H1 (cell line): ENCODE measurements around the gene TMEM138. TPM values are rescaled to one million over a fixed set of nuclear protein-coding genes. Genes with fewer than 3 reads are reported as not detected.

Source experiments
- CTCF ChIA-PET: fragments of 300-600 bp; sonication (Branson Sonifier 250); formaldehyde crosslinking; loops from one replicate; lab custom pipeline; 2021; ENCODE audit not compliant: partially characterized antibody; lab: Charles Lee
- POLR2A ChIA-PET: fragments of 300-600 bp; sonication (Branson Sonifier 250); formaldehyde crosslinking; loops from one replicate; lab custom pipeline; 2021; ENCODE audit warnings: inconsistent platforms; ENCODE audit not compliant: partially characterized antibody; lab: Charles Lee
- DNase-seq, 2 experiments: peaks; one replicate each; pipeline versions ENCODE4 v3.0.0 to v3.0.0-alpha.2; 2010 to 2022; ENCODE audit warnings: low spot score in 2 of 2, low read depth in 1 of 2, mixed read lengths in 1 of 2
- FAIRE-seq: peaks from 2 replicates; lab custom pipeline; 2011; peaks lifted over from hg19 to GRCh38; lab: Jason Lieb, UNC
- H2AFZ ChIP-seq: 2 replicates; pipeline ENCODE4 v1.8.1; 2012; ENCODE audit warnings: low read length, inconsistent platforms
- H2AK5ac ChIP-seq: 2 replicates; pipeline ENCODE4 v1.6.1; 2013; ENCODE audit warnings: low read depth, low read length
- H2BK120ac ChIP-seq: replicated peaks from 2 replicates; pipeline ENCODE3; 2013; ENCODE audit warnings: low read depth, low read length, inconsistent platforms
- H2BK12ac ChIP-seq: 2 replicates; pipeline ENCODE4 v1.6.1; 2013; ENCODE audit warnings: low read depth, low read length
- H2BK15ac ChIP-seq: 2 replicates; pipeline ENCODE4 v1.6.1; 2013; ENCODE audit warnings: low read length
- H2BK20ac ChIP-seq: 2 replicates; pipeline ENCODE4 v1.6.1; 2013; ENCODE audit warnings: low read length
- H2BK5ac ChIP-seq: 2 replicates; pipeline ENCODE4 v1.6.1; 2013; ENCODE audit warnings: low read depth, low read length
- H3K14ac ChIP-seq: 2 replicates; pipeline ENCODE4 v1.6.1; 2013; ENCODE audit warnings: inconsistent platforms; ENCODE audit not compliant: insufficient read length
- H3K18ac ChIP-seq: 2 replicates; pipeline ENCODE4 v1.6.1; 2013; ENCODE audit warnings: low read length; ENCODE audit errors: extremely low read depth
- H3K23ac ChIP-seq: 2 replicates; pipeline ENCODE4 v1.6.1; 2013; ENCODE audit warnings: inconsistent platforms; ENCODE audit not compliant: insufficient read length
- H3K23me2 ChIP-seq: 2 replicates; pipeline ENCODE4 v1.6.1; 2013; ENCODE audit warnings: low read depth, low read length
- H3K27ac ChIP-seq: 2 replicates; pipeline ENCODE4 v1.6.1; 2011; ENCODE audit warnings: low read depth, low read length, inconsistent platforms
- H3K27me3 ChIP-seq, 4 experiments: replicated peaks in 1 of 4; 1 replicate in 1 of 4; 2 replicates in 3 of 4; pipeline versions ENCODE4 v1.6.1 to v1.8.1; 2011 to 2013; ENCODE audit warnings: low read length in 3 of 4, mild to moderate bottlenecking in 3 of 4, inconsistent platforms in 2 of 4, mixed read lengths in 2 of 4, moderate library complexity in 1 of 4; ENCODE audit not compliant: control insufficient read depth in 3 of 4, insufficient read depth in 3 of 4; ENCODE audit errors: extremely low read depth in 1 of 4
- H3K36me3 ChIP-seq, 4 experiments: 2 replicates each; pipeline versions ENCODE4 v1.6.1 to v1.8.1; 2011 to 2013; ENCODE audit warnings: mild to moderate bottlenecking in 4 of 4, low read length in 3 of 4, moderate library complexity in 2 of 4, control low read depth in 1 of 4, inconsistent platforms in 1 of 4; ENCODE audit not compliant: insufficient read depth in 4 of 4, control insufficient read depth in 2 of 4
- H3K4ac ChIP-seq: replicated peaks from 2 replicates; pipeline ENCODE3; 2013; ENCODE audit warnings: low read length, low read depth, mixed read lengths, inconsistent platforms; ENCODE audit not compliant: insufficient read length
- H3K4me1 ChIP-seq, 4 experiments: replicated peaks in 1 of 4; 1 replicate in 1 of 4; 2 replicates in 3 of 4; pipeline versions ENCODE4 v1.6.1 to v1.8.1; 2011 to 2013; ENCODE audit warnings: low read length in 3 of 4, inconsistent platforms in 2 of 4, mixed read lengths in 1 of 4; ENCODE audit not compliant: insufficient read depth in 4 of 4, control insufficient read depth in 3 of 4
- H3K4me2 ChIP-seq, 2 experiments: 2 replicates each; pipeline versions ENCODE4 v1.6.1 to v1.8.1; 2011 to 2013; ENCODE audit warnings: low read depth in 2 of 2, low read length in 2 of 2, control low read depth in 1 of 2, inconsistent platforms in 1 of 2, mild to moderate bottlenecking in 1 of 2; ENCODE audit not compliant: insufficient read depth in 1 of 2
- H3K4me3 ChIP-seq, 4 experiments: fragments of 200-600, 300-600 bp in 1 of 4; sonication (generic), shearing (Covaris generic), sonication (Bioruptor Twin) in 1 of 4; 2 replicates each; pipeline versions ENCODE4 v1.5.1 to v1.8.1; 2011 to 2016; ENCODE audit warnings: low read length in 4 of 4, low read depth in 3 of 4, control low read depth in 2 of 4, inconsistent platforms in 2 of 4, mild to moderate bottlenecking in 2 of 4, mixed read lengths in 1 of 4, moderate library complexity in 1 of 4; ENCODE audit not compliant: insufficient read depth in 2 of 4; ENCODE audit errors: extremely low read depth in 1 of 4
- H3K56ac ChIP-seq: replicated peaks from 2 replicates; pipeline ENCODE3; 2013; ENCODE audit warnings: low read depth, mild to moderate bottlenecking, mixed read lengths, low read length, inconsistent platforms; ENCODE audit not compliant: insufficient read length
- H3K79me1 ChIP-seq: 2 replicates; pipeline ENCODE4 v1.6.1; 2013; ENCODE audit warnings: low read depth, low read length, control low read depth
- H3K79me2 ChIP-seq, 2 experiments: 2 replicates each; pipeline versions ENCODE4 v1.6.1 to v1.8.1; 2012 to 2013; ENCODE audit warnings: low read length in 2 of 2, mild to moderate bottlenecking in 2 of 2, inconsistent platforms in 1 of 2; ENCODE audit not compliant: insufficient read depth in 2 of 2, control insufficient read depth in 1 of 2
- H3K9ac ChIP-seq, 4 experiments: replicated peaks in 1 of 4; 1 replicate in 1 of 4; 2 replicates in 3 of 4; pipeline versions ENCODE4 v1.6.1 to v1.8.1; 2011 to 2013; ENCODE audit warnings: low read depth in 3 of 4, low read length in 3 of 4, control low read depth in 2 of 4, mild to moderate bottlenecking in 2 of 4, moderate library complexity in 2 of 4, inconsistent platforms in 1 of 4; ENCODE audit errors: extremely low read depth in 1 of 4
- H3K9me3 ChIP-seq, 2 experiments: 2 replicates each; pipeline versions ENCODE4 v1.6.1 to v1.8.1; 2012 to 2013; ENCODE audit warnings: mild to moderate bottlenecking in 2 of 2, moderate library complexity in 2 of 2, control low read depth in 1 of 2, inconsistent platforms in 1 of 2, low read depth in 1 of 2, low read length in 1 of 2, mixed read lengths in 1 of 2; ENCODE audit not compliant: insufficient read depth in 2 of 2
- H4K20me1 ChIP-seq, 2 experiments: replicated peaks in 1 of 2; 2 replicates each; pipeline versions ENCODE3 to v1.8.1; 2011 to 2013; ENCODE audit warnings: inconsistent platforms in 2 of 2, low read length in 2 of 2, mild to moderate bottlenecking in 1 of 2; ENCODE audit not compliant: insufficient read depth in 2 of 2, control insufficient read depth in 1 of 2
- H4K5ac ChIP-seq: 2 replicates; pipeline ENCODE4 v1.6.1; 2013; ENCODE audit warnings: low read length, low read depth, mixed read lengths, inconsistent platforms; ENCODE audit not compliant: insufficient read length
- H4K8ac ChIP-seq: 2 replicates; pipeline ENCODE4 v1.8.0; 2013; ENCODE audit warnings: mild to moderate bottlenecking, moderate library complexity, low read length, inconsistent platforms; ENCODE audit not compliant: insufficient read depth; ENCODE audit errors: extremely low read depth
- H4K91ac ChIP-seq: replicated peaks from 2 replicates; pipeline ENCODE3; 2013; ENCODE audit warnings: low read length, mixed read lengths, inconsistent platforms; ENCODE audit not compliant: insufficient read length
- ATF3 ChIP-seq: IDR thresholded peaks from 2 replicates; pipeline ENCODE4 v1.6.1; 2011; ENCODE audit warnings: low read depth, mild to moderate bottlenecking, low read length; ENCODE audit not compliant: insufficient read depth
- BACH1 ChIP-seq: IDR thresholded peaks from 2 replicates; pipeline ENCODE4 v1.6.1; 2012; ENCODE audit warnings: low read length, improper control_type of control experiment
- FOSL1 ChIP-seq: IDR thresholded peaks from 2 replicates; pipeline ENCODE4 v1.6.1; 2011; ENCODE audit warnings: mild to moderate bottlenecking, low read depth, low read length, moderate library complexity; ENCODE audit not compliant: insufficient read depth
- HDAC6 ChIP-seq: IDR thresholded peaks from one replicate; pipeline ENCODE4 v1.7.1; 2012; ENCODE audit warnings: low read depth, mild to moderate bottlenecking, inconsistent platforms, low read length, moderate library complexity
- KDM4A ChIP-seq: IDR thresholded peaks from one replicate; pipeline ENCODE4 v1.7.1; 2012; ENCODE audit warnings: low read depth, mild to moderate bottlenecking, moderate library complexity, low read length, inconsistent platforms; ENCODE audit not compliant: severe bottlenecking
- MAFK ChIP-seq: IDR thresholded peaks from 2 replicates; pipeline ENCODE4 v1.6.1; 2012; ENCODE audit warnings: low read depth, mild to moderate bottlenecking, improper control_type of control experiment, low read length
- MAX ChIP-seq: IDR thresholded peaks from 2 replicates; pipeline ENCODE4 v1.6.1; 2012; ENCODE audit warnings: inconsistent platforms
- NANOG ChIP-seq: IDR thresholded peaks from 2 replicates; pipeline ENCODE4 v1.6.1; 2011; ENCODE audit warnings: low read length, low read depth, mild to moderate bottlenecking, inconsistent platforms; ENCODE audit not compliant: insufficient read depth, poor library complexity, severe bottlenecking
- NRF1 ChIP-seq: IDR thresholded peaks from 2 replicates; pipeline ENCODE4 v1.6.1; 2011; ENCODE audit warnings: mild to moderate bottlenecking, low read depth, low read length, improper control_type of control experiment
- PHF8 ChIP-seq: fragments of 200-600 bp; sonication (generic); conservative IDR thresholded peaks from 2 replicates; pipeline ENCODE4 v1.7.1; 2012; ENCODE audit warnings: low read depth, mild to moderate bottlenecking, inconsistent platforms, low read length, moderate library complexity
- SP1 ChIP-seq: IDR thresholded peaks from 2 replicates; pipeline ENCODE4 v1.6.1; 2011; ENCODE audit warnings: low read depth, low read length
- TEAD4 ChIP-seq: IDR thresholded peaks from 2 replicates; pipeline ENCODE4 v1.6.1; 2012; ENCODE audit warnings: low read depth, low read length, inconsistent platforms, mixed read lengths
- WGBS, 2 experiments: shearing (Covaris generic) in 1 of 2; methylation state at CpG; one replicate each; pipeline versions ENCODE4 v1.1.6 to v1.1.7; 2013 to 2015; ENCODE audit warnings: low lambda C conversion rate in 2 of 2, mixed read lengths in 2 of 2, inconsistent platforms in 1 of 2, low coverage in 1 of 2, missing lambda C conversion rate in 1 of 2; ENCODE audit not compliant: insufficient replicate concordance in 2 of 2, insufficient coverage in 1 of 2, insufficient read length in 1 of 2; ENCODE audit errors: extremely low coverage in 1 of 2, missing lambda C conversion rate in 1 of 2; 5-methylcytosine and 5-hydroxymethylcytosine counted together
- polyA plus RNA-seq, 7 experiments: library from polyadenylated mRNA; depleted of rRNA in 3 of 7; stranded (reverse) in 5 of 7; unstranded in 2 of 7; fragments of >200 nt in 5 of 7; fragments of 200-250 nt in 2 of 7; gene quantifications; 1 replicate in 5 of 7; 2 replicates in 1 of 7; 4 replicates in 1 of 7; pipeline versions ENCODE4 v1.2.1 to v1.2.3, GENCODE V29; 2011 to 2013; ENCODE audit warnings: missing spikeins in 2 of 7, mixed read lengths in 2 of 7
- total RNA-seq: library from RNA; stranded (reverse); fragmentation: NEBNext Ultra II Directional; extraction: Animal tissue kit (Norgen Biotek cat#: 25700); gene quantifications from 2 replicates; pipeline ENCODE4 v1.2.1, GENCODE V29; 2021

Gene TMEM138
- total and polyA plus RNA-seq, 2 of the 8 experiments (the other 6 are each of a cell fraction or from before 2014, with no cell fraction given) = 32.9 to 59.0 TPM

GRCh38 chr11:61372659-61373420 is 10.7 kb downstream of the TMEM138 start:
- POLR2A ChIA-PET = interaction anchor here (0.8 to 38.6 kb wide), 3 partner anchors 20 to 34 kb away, joined by 3 to 1106 read pairs (median 3); partner anchors contain the start of genes CYB561A3, DDB1, TKFC and TMEM138
- Histone ChIP-seq H3K27me3 (no peaks in the 10 kb centered on the region), H3K18ac (no peak overlapping the region), H4K8ac (no peak overlapping the region), H2AK5ac (no peak overlapping the region), H3K23me2 (no peaks in the 10 kb centered on the region), H3K14ac (no peak overlapping the region), H2AFZ (no peak overlapping the region), H3K27ac (no peak overlapping the region), H3K36me3 (peaks cover 3 to 59% (median 22%) of the 10 kb centered on the region in 4 experiments; a peak in 7 of 8 replicates), H2BK20ac (no peak overlapping the region), H3K4me1 (no peaks in the 10 kb centered on the region), H3K79me1 (no peaks in the 10 kb centered on the region), H3K4ac (no peak overlapping the region), H3K9me3 (peaks cover 16 to 19% of the 10 kb centered on the region in 2 experiments), H4K20me1 (no peaks in the 10 kb centered on the region), H2BK12ac (no peak overlapping the region), H2BK5ac (no peak overlapping the region), H3K4me3 (no peak overlapping the region), H3K23ac (no peak overlapping the region), H3K56ac (no peak overlapping the region), H4K5ac (no peak overlapping the region), H4K91ac (no peak overlapping the region), H3K4me2 (no peak overlapping the region), H2BK15ac (no peak overlapping the region), H3K79me2 (no peaks in the 10 kb centered on the region), H2BK120ac (no peak overlapping the region), H3K9ac (no peak overlapping the region)
- FAIRE-seq = no peak
- DNase-seq = no peak
- 94% methylated on average over 8 of the region's 8 CpGs; no CpG with 5 or more reads in 1 of the 2 experiments for WGBS, 2 experiments
- CTCF ChIA-PET = interaction anchor here (0.6 to 22.8 kb wide), 5 partner anchors 9 to 119 kb away, joined by 3 to 255 read pairs (median 21); partner anchors contain the start of genes DDB1, TKFC and TMEM138
- TF ChIP-seq KDM4A = no peak
- no peak for TF ChIP-seq FOSL1
- TF ChIP-seq MAFK = no peak
- TF ChIP-seq SP1 = no peak
- TF ChIP-seq HDAC6 = no peak
- no peak for TF ChIP-seq TEAD4
- TF ChIP-seq BACH1 = no peak
- TF ChIP-seq MAX = no peak
- TF ChIP-seq ATF3 = no peak
- TF ChIP-seq NRF1 = no peak
- TF ChIP-seq NANOG = no peak
- no peak for TF ChIP-seq PHF8
